ENCODE measurements around the gene TUBA4A. TPM values are rescaled to one million over a fixed set of nuclear protein-coding genes. Genes with fewer than 3 reads are reported as not detected.

Gene TUBA4A
- polyA plus RNA-seq, 1 donor from 2014 or later, result not detected

GRCh38 chr2:219225350-219225749 is 28.4 kb downstream of the TUBA4A start:
- no peak overlapping the region for H3K4me2 ChIP-seq (ENCODE audit: low read length)
- no peaks in the 10 kb centered on the region for H3K9me3 ChIP-seq (ENCODE audit: low read length)
- H2AFZ ChIP-seq (ENCODE audit: low read depth, low read length), result no peak overlapping the region
- no peak for TF ChIP-seq CTCF (IDR thresholded peaks at IDR 0.05; ENCODE audit: poor library complexity, severe bottlenecking)
- no peak for TF ChIP-seq TAF1 (IDR thresholded peaks at IDR 0.05; ENCODE audit: low read depth)
- no peak for TF ChIP-seq RAD21 (conservative IDR thresholded peaks at IDR 0.05)
- no peak for TF ChIP-seq EP300 (conservative IDR thresholded peaks at IDR 0.05; ENCODE audit: poor library complexity, severe bottlenecking)
- no peak for TF ChIP-seq EZH2 (IDR thresholded peaks at IDR 0.05; ENCODE audit: borderline replicate concordance, insufficient read depth, low read length, poor library complexity, severe bottlenecking)
- no peak for TF ChIP-seq REST (IDR thresholded peaks at IDR 0.05; ENCODE audit: borderline replicate concordance)
- no peak for TF ChIP-seq POLR2AphosphoS5 (IDR thresholded peaks at IDR 0.05)
- TF ChIP-seq SMC3 (conservative IDR thresholded peaks at IDR 0.05; ENCODE audit: poor library complexity), result no peak
- TF ChIP-seq MXI1 (conservative IDR thresholded peaks at IDR 0.05; ENCODE audit: poor library complexity, severe bottlenecking), result no peak
- H3F3A ChIP-seq (ENCODE audit: insufficient read depth, low read length, poor library complexity, severe bottlenecking), result peaks cover 3% of the 10 kb centered on the region
- H4K20me1 ChIP-seq (ENCODE audit: insufficient read depth), result no peaks in the 10 kb centered on the region
- H3K79me2 ChIP-seq (replicated peaks; ENCODE audit: insufficient read depth, low read length), result peaks cover 11% of the 10 kb centered on the region
- H3K9me2 ChIP-seq (ENCODE audit: insufficient read depth, low read length), result no peaks in the 10 kb centered on the region
- no peaks in the 10 kb centered on the region for H3K27me3 ChIP-seq (ENCODE audit: insufficient read depth, low read depth, low read length)
- no peak overlapping the region for H3K4me3 ChIP-seq (ENCODE audit: low read length)
- no peak overlapping the region for H3K9ac ChIP-seq (ENCODE audit: low read length)
- no peak overlapping the region for H3K27ac ChIP-seq (ENCODE audit: low read length)
- H3K36me3 ChIP-seq (ENCODE audit: insufficient read depth, low read length), result no peaks in the 10 kb centered on the region

- H3K36me3 ChIP-seq (ENCODE audit: insufficient read depth, low read length), result no peaks in the 10 kb centered on the region
- H3K4me2 ChIP-seq (ENCODE audit: low read length), result no peak overlapping the region
- H3K4me3 ChIP-seq (ENCODE audit: low read length), result no peak overlapping the region
- no peak for TF ChIP-seq RAD21 (conservative IDR thresholded peaks at IDR 0.05)
- TF ChIP-seq CTCF (IDR thresholded peaks at IDR 0.05; ENCODE audit: poor library complexity, severe bottlenecking), result no peak
- no peak for TF ChIP-seq POLR2AphosphoS5 (IDR thresholded peaks at IDR 0.05)
- TF ChIP-seq MXI1 (conservative IDR thresholded peaks at IDR 0.05; ENCODE audit: poor library complexity, severe bottlenecking), result no peak
- TF ChIP-seq TAF1 (IDR thresholded peaks at IDR 0.05; ENCODE audit: low read depth), result no peak
- no peak for TF ChIP-seq REST (IDR thresholded peaks at IDR 0.05; ENCODE audit: borderline replicate concordance)
- no peak for TF ChIP-seq EZH2 (IDR thresholded peaks at IDR 0.05; ENCODE audit: borderline replicate concordance, insufficient read depth, low read length, poor library complexity, severe bottlenecking)
- no peak for TF ChIP-seq EP300 (conservative IDR thresholded peaks at IDR 0.05; ENCODE audit: poor library complexity, severe bottlenecking)
- no peak for TF ChIP-seq SMC3 (conservative IDR thresholded peaks at IDR 0.05; ENCODE audit: poor library complexity)
- no peaks in the 10 kb centered on the region for H4K20me1 ChIP-seq (ENCODE audit: insufficient read depth)
- no peak overlapping the region for H3K27ac ChIP-seq (ENCODE audit: low read length)
- H3K79me2 ChIP-seq (replicated peaks; ENCODE audit: insufficient read depth, low read length), result peaks cover 11% of the 10 kb centered on the region
- H3K27me3 ChIP-seq (ENCODE audit: insufficient read depth, low read depth, low read length), result no peaks in the 10 kb centered on the region
- no peaks in the 10 kb centered on the region for H3K9me2 ChIP-seq (ENCODE audit: insufficient read depth, low read length)
- no peak overlapping the region for H2AFZ ChIP-seq (ENCODE audit: low read depth, low read length)
- no peaks in the 10 kb centered on the region for H3F3A ChIP-seq (ENCODE audit: insufficient read depth, low read length, poor library complexity, severe bottlenecking)
- no peaks in the 10 kb centered on the region for H3K9me3 ChIP-seq (ENCODE audit: low read length)
- H3K9ac ChIP-seq (ENCODE audit: low read length), result no peak overlapping the region
Measured at GRCh38 chr2:219223831-219224610, 29.7 kb downstream of the TUBA4A start.

Measured in neural cell (in vitro differentiated cells).